ENCODE results near the gene STX4.

GRCh38 chr16:30985401-30986128 lies 47.8 kb upstream of the STX4 start:
- TF ChIP-seq CTCF (conservative IDR thresholded peaks at IDR 0.05) = peak; percentile 53; the same call in 1 of the 2 replicates
- TF ChIP-seq ZFX (IDR thresholded peaks at IDR 0.05) = no peak
